Hepatocyte (in vitro differentiated cells): ENCODE results near the gene TNS3.

Experiments
- EZH2 ChIP-seq: fragments of 200-600 bp; sonication (generic); IDR thresholded peaks from 2 replicates; pipeline ENCODE4 v1.6.1; 2016; ENCODE audit warnings: antibody characterized with exemption, mild to moderate bottlenecking, borderline replicate concordance
- EZH2phosphoT487 ChIP-seq: fragments of 200-600 bp; sonication (generic); IDR thresholded peaks from one replicate; pipeline ENCODE4 v1.6.1; 2018; ENCODE audit warnings: antibody characterized with exemption, mild to moderate bottlenecking, low read depth, moderate library complexity; ENCODE audit not compliant: unreplicated experiment, severe bottlenecking
- TF ChIP-seq, protein P1 (sequence below): fragments of 200-600 bp; sonication (generic); IDR thresholded peaks from 2 replicates; pipeline ENCODE4 v1.5.1; 2016; ENCODE audit warnings: antibody characterized with exemption, mild to moderate bottlenecking; ENCODE audit not compliant: poor library complexity

DNA sequence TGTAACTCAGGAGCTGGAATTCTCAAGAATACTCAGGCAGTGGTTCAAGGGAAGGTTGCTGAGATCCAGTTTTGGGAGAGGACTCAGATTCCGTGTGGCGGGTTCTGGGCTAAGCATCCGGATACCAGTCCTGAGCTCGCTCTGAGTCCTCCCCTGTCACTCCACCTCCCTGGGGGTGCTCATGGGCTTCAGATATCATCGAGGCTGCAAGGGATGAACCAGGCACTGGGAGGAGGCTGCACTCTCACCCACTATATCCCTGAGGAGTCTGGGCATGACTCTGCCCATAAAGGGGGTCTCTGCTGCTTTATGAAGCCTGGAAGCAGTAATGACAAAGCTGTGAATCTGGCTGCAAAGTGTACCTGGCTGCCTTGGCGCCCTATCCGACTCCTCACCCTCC lies 188.5 kb downstream of the TNS3 start:
- TF ChIP-seq, protein P1, sequence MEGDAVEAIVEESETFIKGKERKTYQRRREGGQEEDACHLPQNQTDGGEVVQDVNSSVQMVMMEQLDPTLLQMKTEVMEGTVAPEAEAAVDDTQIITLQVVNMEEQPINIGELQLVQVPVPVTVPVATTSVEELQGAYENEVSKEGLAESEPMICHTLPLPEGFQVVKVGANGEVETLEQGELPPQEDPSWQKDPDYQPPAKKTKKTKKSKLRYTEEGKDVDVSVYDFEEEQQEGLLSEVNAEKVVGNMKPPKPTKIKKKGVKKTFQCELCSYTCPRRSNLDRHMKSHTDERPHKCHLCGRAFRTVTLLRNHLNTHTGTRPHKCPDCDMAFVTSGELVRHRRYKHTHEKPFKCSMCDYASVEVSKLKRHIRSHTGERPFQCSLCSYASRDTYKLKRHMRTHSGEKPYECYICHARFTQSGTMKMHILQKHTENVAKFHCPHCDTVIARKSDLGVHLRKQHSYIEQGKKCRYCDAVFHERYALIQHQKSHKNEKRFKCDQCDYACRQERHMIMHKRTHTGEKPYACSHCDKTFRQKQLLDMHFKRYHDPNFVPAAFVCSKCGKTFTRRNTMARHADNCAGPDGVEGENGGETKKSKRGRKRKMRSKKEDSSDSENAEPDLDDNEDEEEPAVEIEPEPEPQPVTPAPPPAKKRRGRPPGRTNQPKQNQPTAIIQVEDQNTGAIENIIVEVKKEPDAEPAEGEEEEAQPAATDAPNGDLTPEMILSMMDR, result no peak
- no peak for TF ChIP-seq EZH2phosphoT487
- TF ChIP-seq EZH2, result no peak
